GM10847 (cell line): ENCODE data around the gene TAF8.

Experiments used
- POLR2A ChIP-seq: IDR thresholded peaks from 2 replicates; pipeline ENCODE4 v1.6.1; 2011; ENCODE audit not compliant: insufficient read length; ENCODE audit errors: extremely low read depth

TAF8 gene, protein sequence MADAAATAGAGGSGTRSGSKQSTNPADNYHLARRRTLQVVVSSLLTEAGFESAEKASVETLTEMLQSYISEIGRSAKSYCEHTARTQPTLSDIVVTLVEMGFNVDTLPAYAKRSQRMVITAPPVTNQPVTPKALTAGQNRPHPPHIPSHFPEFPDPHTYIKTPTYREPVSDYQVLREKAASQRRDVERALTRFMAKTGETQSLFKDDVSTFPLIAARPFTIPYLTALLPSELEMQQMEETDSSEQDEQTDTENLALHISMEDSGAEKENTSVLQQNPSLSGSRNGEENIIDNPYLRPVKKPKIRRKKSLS

DNA sequence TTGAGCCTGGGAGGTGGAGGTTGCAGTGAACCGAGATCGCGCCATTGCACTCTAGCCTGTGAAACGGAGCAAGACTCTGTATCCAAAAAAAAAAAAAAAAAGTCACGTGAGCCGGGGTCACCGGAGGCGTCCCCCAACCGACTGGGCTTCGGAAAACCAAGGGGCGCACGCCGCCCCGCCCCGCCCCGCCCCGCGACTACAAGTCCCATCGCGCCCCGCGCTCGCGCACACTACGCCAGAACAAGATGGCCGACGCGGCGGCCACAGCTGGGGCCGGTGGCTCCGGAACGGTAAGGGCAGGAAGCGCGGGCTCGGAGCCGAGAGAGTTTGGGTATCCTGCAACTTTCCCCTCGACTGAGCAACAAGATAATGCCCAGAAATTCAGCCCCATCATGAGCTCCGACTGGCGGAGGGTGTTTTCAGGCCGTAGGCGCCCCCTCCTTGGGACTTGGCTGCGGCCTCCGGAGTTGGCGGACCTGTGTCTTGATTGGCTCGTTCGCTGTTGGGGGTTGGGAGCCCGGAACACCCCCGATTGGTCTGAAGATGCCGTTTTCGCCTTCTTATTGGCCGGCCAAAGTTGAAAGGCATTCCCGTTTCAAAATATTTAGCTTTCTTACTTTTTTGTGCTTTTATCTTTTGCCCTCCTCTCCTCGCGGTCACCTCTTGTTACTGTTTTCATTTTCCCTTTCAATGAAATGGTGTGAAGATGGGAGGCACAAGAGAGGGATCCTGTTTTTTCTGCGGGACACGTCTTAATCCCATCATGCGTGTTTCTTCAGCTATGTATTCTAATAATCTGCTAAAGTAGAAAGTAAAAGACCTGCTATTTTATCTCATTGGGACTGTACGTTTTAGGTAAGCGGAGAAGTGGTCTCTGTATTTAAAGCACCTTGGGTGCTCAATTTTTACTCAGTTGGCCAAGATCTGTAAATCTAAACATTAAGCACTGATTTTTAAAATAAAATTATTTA is at the start of gene TAF8:
TSS of gene TAF8 (plus strand) at position 228 of the 971 bp plus-strand sequence. CDS start at position 246, 18 bp downstream.
- TF ChIP-seq POLR2A = peak; percentile 99

- no peak for TF ChIP-seq POLR2A
These were observed 48.8 kb upstream of the TAF8 start for GRCh38 chr6:42001506-42001905.

GRCh38 chr6:42007286-42008137 is 42.8 kb upstream of the TAF8 start:
- TF ChIP-seq POLR2A = no peak

GRCh38 chr6:42009844-42010184 is 40.5 kb upstream of the TAF8 start:
- no peak for TF ChIP-seq POLR2A

DNA sequence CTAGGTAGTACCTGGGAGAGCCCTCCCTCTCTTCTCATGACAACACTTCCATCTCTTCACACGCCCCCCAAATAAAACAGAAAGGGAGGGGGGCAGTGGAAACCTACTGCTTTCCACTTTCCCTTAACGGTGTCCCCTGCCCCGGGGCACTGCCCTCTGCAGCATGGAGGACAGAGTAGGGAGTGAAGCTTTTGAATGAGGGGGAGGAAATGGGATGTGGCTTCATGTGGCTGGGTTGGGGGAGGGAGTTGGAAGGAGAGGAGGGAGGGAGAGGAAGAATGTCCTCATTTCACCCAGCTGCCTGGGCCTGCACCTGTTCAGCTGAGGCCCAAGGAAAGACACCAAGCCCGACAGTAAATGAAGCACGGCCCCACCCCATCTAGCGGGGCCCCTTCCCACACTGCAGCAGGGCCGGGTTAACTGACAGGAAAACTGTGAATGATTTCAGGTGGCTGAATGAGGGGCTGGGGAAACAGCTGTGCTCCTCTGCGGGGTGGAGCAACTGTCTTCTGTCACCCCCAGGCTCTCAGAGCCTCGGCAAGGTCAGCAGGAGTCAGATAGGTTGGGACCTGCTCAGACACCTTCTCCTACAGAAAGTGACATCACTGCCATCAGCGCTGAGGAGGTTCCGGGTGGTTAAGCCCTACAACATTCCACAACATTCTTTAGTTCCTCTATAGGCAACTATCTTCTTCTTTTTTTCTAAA is 40.0 kb upstream of the TAF8 start:
- TF ChIP-seq POLR2A = no peak

GRCh38 chr6:42010909-42011308 is 39.4 kb upstream of the TAF8 start:
- TF ChIP-seq POLR2A = no peak

- TF ChIP-seq POLR2A = no peak
These were observed 37.7 kb upstream of the TAF8 start for GRCh38 chr6:42012501-42013133.

- TF ChIP-seq POLR2A = no peak
These were observed 37.2 kb upstream of the TAF8 start for GRCh38 chr6:42013134-42013516.

DNA sequence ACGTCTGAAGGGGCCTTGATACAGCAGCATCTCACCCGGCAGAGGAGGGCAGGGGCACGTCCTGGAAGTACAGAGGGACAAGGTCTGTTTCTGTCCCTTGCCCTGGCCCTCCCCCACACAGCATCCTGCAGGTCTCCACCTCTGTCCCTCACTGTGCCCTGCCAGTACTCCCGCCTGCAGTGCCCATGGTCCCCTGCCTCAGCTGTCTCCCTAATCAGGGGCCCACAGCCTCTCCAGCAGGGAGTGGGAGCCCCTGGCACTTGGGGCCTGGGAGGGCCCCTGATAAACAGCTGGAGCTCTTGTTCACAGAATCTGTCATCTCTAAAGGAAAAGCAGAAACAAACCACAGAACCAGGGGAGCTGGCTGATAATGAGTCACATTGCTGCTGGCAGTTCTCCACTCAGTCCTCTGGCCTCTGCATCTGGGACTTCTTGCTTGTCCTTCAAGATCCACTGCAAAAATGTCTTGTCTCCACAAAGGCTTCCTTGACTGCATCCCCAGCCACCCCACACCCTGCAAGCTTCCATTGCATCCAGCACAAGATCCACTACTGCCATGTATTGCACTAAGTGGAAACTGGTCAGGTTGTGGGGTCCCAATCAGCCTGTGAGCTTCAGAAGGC is 33.2 kb upstream of the TAF8 start:
- TF ChIP-seq POLR2A = no peak

- TF ChIP-seq POLR2A = no peak
These were observed 29.4 kb upstream of the TAF8 start for GRCh38 chr6:42020967-42021366.

- TF ChIP-seq POLR2A = no peak
These were observed 28.2 kb upstream of the TAF8 start for GRCh38 chr6:42021847-42022754.

DNA sequence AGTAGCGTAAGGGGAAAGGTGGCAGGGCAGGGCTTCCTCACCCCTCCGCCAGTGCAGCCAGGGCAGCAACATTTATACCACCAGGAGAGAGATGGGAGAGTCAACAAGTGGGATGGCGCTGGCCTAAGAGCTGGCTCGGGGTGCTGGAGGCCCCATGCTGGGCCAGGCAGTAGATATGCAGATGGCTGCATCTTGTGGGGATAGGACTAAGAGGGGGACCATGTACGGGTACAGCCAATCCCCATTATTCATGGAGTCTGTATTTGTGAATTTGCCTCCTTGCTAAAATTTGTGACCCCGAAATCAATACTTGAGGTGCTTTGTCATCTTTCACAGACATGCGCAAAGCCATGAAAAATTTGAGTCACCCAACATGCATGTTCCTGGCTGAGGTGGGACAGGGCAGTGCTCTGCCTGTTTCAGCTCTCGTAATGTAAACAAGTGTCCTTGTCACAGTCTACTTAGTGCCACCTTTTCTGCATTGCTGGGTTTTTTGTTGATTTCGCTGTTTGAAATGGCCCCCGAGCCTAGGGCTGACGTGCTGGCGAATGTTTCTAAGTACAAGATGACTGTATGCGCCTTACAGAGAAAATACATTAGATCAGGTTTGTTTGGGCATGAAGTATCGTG is 27.5 kb upstream of the TAF8 start:
- no peak for TF ChIP-seq POLR2A

DNA sequence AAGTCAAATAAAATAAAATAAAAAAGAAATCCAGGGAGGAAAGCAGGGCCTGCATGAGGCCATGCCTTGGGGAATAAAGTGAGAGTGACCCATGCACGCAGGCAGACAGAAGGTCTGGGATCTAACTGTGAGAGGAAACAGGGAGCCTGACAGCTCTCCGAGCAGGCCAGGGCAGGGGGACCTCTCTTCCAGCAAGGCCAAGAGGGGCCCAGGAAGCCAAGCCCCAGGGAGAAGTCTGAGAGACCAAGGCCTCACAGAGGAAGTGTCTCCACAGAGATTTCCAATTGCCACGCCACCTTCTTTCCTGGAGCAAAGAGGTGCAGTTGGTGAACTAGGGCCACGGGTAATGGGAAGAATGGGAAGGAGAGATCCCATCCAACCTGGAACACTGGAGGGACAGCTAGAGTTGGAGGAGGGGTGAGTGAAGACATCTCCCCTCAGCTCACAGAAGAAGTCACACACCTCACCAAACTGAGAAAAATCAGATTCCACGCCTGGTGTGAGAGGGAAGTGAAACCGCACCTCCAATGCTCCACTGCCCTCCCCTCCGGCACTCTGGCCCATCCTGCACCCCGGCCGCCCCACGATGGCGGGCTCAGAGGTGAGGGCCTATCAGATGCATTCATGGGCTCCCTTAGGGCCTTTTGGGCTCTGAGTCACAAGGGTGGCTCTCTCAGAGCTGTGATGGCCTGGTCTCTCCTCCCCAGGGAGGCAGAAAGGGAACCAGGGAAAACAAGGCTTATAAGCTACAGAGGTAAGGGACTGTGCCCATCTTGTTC is 25.1 kb upstream of the TAF8 start:
- TF ChIP-seq POLR2A = peak; percentile 36
